ENCODE data around the gene STRIP1. TPM values are rescaled to one million over a fixed set of nuclear protein-coding genes. Genes with fewer than 3 reads are reported as not detected.
"Not testable (repeated sequence)": the region's sequence is repeated elsewhere in the genome, so short reads cannot be mapped to it uniquely, and the experiment has no call there.

STRIP1 gene
- total RNA-seq, 1 donor, result 56.0 TPM

- no peak for DNase-seq (ENCODE audit: low read depth in 2 of 3, low spot score in 2 of 3)
Observed at GRCh38 chr1:110007046-110007830, 27.2 kb upstream of the STRIP1 start.

DNA sequence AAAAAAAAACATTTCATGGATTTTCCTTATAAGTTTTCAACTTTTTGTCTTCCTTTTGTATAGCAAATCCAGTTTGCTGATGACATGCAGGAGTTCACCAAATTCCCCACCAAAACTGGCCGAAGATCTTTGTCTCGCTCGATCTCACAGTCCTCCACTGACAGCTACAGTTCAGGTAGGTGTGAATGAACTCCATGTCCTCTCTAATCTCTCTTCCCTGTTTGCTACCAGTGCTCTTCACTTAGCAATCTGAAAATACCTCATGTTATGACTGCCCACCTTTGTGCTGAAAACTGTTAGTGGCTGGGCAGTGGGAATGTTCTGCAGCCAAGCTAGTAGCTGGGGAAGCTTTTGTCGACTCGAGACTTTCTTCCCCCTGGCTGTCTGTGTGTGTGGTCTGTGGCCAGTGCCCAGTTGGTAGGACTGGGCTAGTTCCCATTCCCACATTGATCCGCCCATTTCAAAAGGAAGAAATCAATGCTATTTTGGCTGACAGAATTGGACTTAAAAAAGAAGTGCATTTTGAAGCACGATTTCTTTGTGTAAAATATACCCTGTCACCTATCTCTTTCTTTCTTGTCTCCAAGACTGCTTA lies 25.4 kb upstream of the STRIP1 start:
- DNase-seq (ENCODE audit: low read depth in 2 of 3, low spot score in 2 of 3), result no peak

DNA sequence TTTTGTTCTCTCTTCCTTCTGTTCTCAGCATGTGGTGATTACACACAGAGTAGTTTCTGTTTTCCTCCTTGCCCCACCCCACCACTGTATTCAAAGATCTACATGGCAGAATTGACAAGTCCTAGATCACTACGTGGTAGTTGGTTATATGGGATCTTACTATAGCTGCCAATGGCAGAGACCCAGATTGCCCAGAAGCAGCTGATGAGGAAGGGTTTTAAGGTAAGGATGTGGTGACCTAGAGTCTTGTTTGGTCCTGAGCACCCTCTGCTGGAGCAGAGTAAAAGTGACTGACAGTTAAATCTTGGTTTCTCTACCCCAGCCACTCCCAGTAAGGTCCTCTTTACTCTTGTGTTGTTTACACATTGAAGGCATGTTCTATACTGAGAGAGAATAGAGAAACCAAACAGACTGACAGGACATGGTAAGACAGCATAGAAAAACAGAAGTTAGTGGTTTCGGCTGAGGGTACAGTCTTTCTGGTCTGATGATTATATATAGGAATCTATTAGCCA lies 22.8 kb upstream of the STRIP1 start:
- peak in 2 of 3 donors; percentile 55 to 72 for DNase-seq (ENCODE audit: low read depth in 2 of 3, low spot score in 2 of 3)

GRCh38 chr1:110012100-110012780 lies 22.2 kb upstream of the STRIP1 start:
- DNase-seq (ENCODE audit: low read depth in 2 of 3, low spot score in 2 of 3), result no peak

DNA sequence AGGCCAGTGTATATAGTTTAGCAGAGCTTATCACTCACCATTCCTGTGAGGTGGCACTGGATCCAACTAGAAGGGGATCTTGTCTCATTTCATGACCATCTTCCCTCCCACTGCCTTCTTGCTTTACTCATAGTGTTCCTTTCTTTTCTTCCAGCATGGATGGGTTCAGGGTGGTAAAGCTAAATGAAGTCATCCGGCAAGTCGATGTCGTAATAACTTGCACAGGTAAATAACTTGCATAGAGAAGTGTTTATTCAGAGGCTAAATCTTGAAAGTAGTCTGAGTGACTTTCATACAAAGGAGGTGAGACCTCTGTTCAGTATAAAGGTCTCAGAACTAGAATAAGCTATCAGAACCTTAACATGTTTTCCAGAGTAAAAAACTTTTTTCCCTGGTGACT lies 16.6 kb upstream of the STRIP1 start:
- no peak for DNase-seq (ENCODE audit: low read depth in 2 of 3, low spot score in 2 of 3)

GRCh38 chr1:110018396-110018795 lies 16.0 kb upstream of the STRIP1 start:
- no peak for DNase-seq (ENCODE audit: low read depth in 2 of 3, low spot score in 2 of 3)

DNA sequence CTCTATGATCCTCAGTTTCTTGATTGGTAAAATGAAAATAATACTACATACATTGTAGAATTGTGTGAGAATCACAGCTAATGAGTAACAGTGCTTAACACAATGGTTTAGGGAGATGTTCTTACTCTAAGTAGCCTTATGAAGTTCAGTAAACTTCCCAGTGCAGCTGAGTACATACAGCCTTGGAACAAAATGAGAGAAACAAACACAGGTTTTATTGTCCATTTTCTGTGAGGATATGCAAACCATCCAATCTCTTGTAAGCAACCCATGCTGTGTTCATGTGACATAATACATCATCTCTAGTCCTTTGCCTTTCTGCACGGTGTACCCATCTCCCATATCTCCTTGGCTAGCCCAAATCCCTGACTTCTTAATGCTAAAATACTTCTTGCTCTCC lies 14.7 kb upstream of the STRIP1 start:
- no peak for DNase-seq (ENCODE audit: low read depth in 2 of 3, low spot score in 2 of 3)

DNA sequence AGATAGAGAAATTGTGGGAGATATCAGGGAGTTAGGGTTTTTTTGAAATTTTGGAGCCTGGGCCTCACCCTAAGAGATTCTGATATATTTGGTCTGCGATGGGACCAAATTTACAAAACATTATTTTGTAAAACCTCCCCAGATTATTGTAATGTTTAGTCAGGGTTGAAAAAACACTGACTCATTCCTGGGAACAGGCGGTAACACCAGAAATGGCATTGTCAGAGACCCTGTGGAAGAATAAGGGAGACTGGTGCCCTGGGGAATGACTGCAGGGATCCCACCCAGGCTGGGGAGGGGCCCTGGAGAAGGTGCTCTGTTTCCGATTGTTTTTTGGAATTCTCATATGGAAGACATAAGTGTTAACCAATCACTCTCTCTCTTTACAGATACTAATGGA lies 13.1 kb upstream of the STRIP1 start:
- DNase-seq (ENCODE audit: low read depth in 2 of 3, low spot score in 2 of 3), result no peak

GRCh38 chr1:110024613-110025012 lies 9.8 kb upstream of the STRIP1 start:
- DNase-seq (ENCODE audit: low read depth in 2 of 3, low spot score in 2 of 3), result no peak

- DNase-seq (ENCODE audit: low read depth in 2 of 3, low spot score in 2 of 3), result not testable (repeated sequence)
Observed at GRCh38 chr1:110030687-110031086, 3.7 kb upstream of the STRIP1 start.

- DNase-seq (ENCODE audit: low read depth in 2 of 3, low spot score in 2 of 3), result no peak
Observed at GRCh38 chr1:110032327-110032726, 2.1 kb upstream of the STRIP1 start.

GRCh38 chr1:110033421-110033820 lies 1.0 kb upstream of the STRIP1 start:
- no peak for DNase-seq (ENCODE audit: low read depth in 2 of 3, low spot score in 2 of 3)

- no peak for DNase-seq (ENCODE audit: low read depth in 2 of 3, low spot score in 2 of 3)
Observed at GRCh38 chr1:110034040-110034450, 379 bp upstream of the STRIP1 start.

GRCh38 chr1:110035236-110035752 lies 870 bp downstream of the STRIP1 start:
- no peak for DNase-seq (ENCODE audit: low read depth in 2 of 3, low spot score in 2 of 3)

GRCh38 chr1:110038271-110038670 lies 3.8 kb downstream of the STRIP1 start:
- DNase-seq (ENCODE audit: low read depth in 2 of 3, low spot score in 2 of 3), result no peak

- no peak for DNase-seq (ENCODE audit: low read depth in 2 of 3, low spot score in 2 of 3)
Observed at GRCh38 chr1:110039641-110040040, 5.2 kb downstream of the STRIP1 start.

GRCh38 chr1:110040548-110040947 lies 6.1 kb downstream of the STRIP1 start:
- no peak for DNase-seq (ENCODE audit: low read depth in 2 of 3, low spot score in 2 of 3)

DNA sequence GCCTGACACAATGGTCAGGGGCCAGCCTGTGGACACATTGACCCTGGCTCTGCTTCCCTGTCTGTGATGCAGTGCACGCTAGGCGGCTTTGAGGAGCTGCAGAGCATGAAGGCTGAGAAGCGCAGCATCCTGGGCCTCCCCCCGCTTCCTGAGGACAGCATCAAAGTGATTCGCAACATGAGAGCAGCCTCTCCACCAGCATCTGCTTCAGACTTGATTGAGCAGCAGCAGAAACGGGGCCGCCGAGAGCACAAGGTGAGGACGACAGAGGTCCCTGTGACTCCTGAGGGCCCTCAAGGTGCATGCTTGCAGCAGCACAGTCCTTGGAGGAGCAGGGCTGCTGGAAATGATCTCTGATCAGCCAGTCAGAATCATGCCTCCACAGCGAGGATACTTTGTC lies 8.6 kb downstream of the STRIP1 start:
- no peak for DNase-seq (ENCODE audit: low read depth in 2 of 3, low spot score in 2 of 3)

GRCh38 chr1:110047463-110047862 lies 13.0 kb downstream of the STRIP1 start:
- DNase-seq (ENCODE audit: low read depth in 2 of 3, low spot score in 2 of 3), result no peak

GRCh38 chr1:110048240-110048639 lies 13.8 kb downstream of the STRIP1 start:
- no peak for DNase-seq (ENCODE audit: low read depth in 2 of 3, low spot score in 2 of 3)

GRCh38 chr1:110048923-110049601 lies 14.6 kb downstream of the STRIP1 start:
- DNase-seq (ENCODE audit: low read depth in 2 of 3, low spot score in 2 of 3), result no peak
